Measurements from ENCODE around the gene LCE1C. TPM values are rescaled to one million over a fixed set of nuclear protein-coding genes. Genes with fewer than 3 reads are reported as not detected.
A peak's percentile ranks its signal among the peaks of the same experiment; 100 is the strongest.

The LCE1C gene
- total and polyA plus RNA-seq, 11 donors = not detected

- DNase-seq (no peak), ATAC-seq (no peak)
- intact Hi-C loops (cut with DNase I) = no loop called here
- no peaks in the 10 kb centered on the region for H3K4me1 ChIP-seq
- TF ChIP-seq POLR2A (IDR thresholded peaks at IDR 0.05) (no peak), CTCF (IDR thresholded peaks at IDR 0.05) (no peak)
- WGBS, 4 donors = 69 to 82% (median 78%) methylated on average over 2 of the region's 2 CpGs
- H3K4me3 ChIP-seq = no peak within 1 kb of the TSS
- H3K36me3 ChIP-seq = no peaks in the 10 kb centered on the region
- H3K27me3 ChIP-seq = peaks cover 0 to 16% (median 0%) of the 10 kb centered on the region in 9 donors
- no peaks in the 10 kb centered on the region for H3K9me3 ChIP-seq
- no peak within 1 kb of the TSS for H3K27ac ChIP-seq
Observed at GRCh38 chr1:152827173-152827572, 20.7 kb upstream of the LCE1C start, which contains the start of gene LCE1A. Gene LCE1A, plus strand, starts transcription at chr1:152827473. Its CDS starts 0 bp downstream, at chr1:152827473.

GRCh38 chr1:152824964-152825363, 18.5 kb upstream of the LCE1C start:
- no peaks in the 10 kb centered on the region for H3K36me3 ChIP-seq
- no peak for TF ChIP-seq CTCF (IDR thresholded peaks at IDR 0.05)
- TF ChIP-seq POLR2A (IDR thresholded peaks at IDR 0.05) = no peak
- peaks cover 0 to 9% (median 0%) of the 10 kb centered on the region in 9 donors for H3K27me3 ChIP-seq
- DNase-seq (no peak), ATAC-seq (no peak)
- no peak overlapping the region for H3K27ac ChIP-seq
- no peaks in the 10 kb centered on the region for H3K9me3 ChIP-seq
- H3K4me3 ChIP-seq = no peak overlapping the region
- H3K4me1 ChIP-seq = no peaks in the 10 kb centered on the region
- intact Hi-C loops (cut with DNase I) = no loop called here

- H3K27me3 ChIP-seq = peaks cover 0 to 6% (median 0%) of the 10 kb centered on the region in 9 donors
- H3K4me1 ChIP-seq = no peaks in the 10 kb centered on the region
- 28 to 34% (median 30%) methylated on average over 5 of the region's 5 CpGs for WGBS, 4 donors
- no peaks in the 10 kb centered on the region for H3K9me3 ChIP-seq
- DNase-seq (no peak), ATAC-seq (no peak)
- no peaks in the 10 kb centered on the region for H3K36me3 ChIP-seq
- no peak overlapping the region for H3K4me3 ChIP-seq
- intact Hi-C loops (cut with DNase I) = no loop called here
- H3K27ac ChIP-seq = no peak overlapping the region
- TF ChIP-seq CTCF (IDR thresholded peaks at IDR 0.05) = peak in 1 of 12 donors; percentile 30
- TF ChIP-seq POLR2A (IDR thresholded peaks at IDR 0.05) = no peak
Observed at GRCh38 chr1:152823294-152823693, 16.8 kb upstream of the LCE1C start.

GRCh38 chr1:152817309-152817708, 10.9 kb upstream of the LCE1C start:
- H3K27me3 ChIP-seq = peaks cover 0 to 5% (median 0%) of the 10 kb centered on the region in 9 donors

GRCh38 chr1:152811671-152812070, 5.2 kb upstream of the LCE1C start, which contains the start of gene LCE1B:
Gene LCE1B, plus strand, starts transcription at chr1:152811971. Its CDS starts 476 bp downstream, at chr1:152812447.
- H3K9me3 ChIP-seq = peaks cover 0 to 4% (median 0%) of the 10 kb centered on the region in 12 donors
- no peak for ATAC-seq
- no peaks in the 10 kb centered on the region for H3K36me3 ChIP-seq
- no peaks in the 10 kb centered on the region for H3K4me1 ChIP-seq
- TF ChIP-seq CTCF (IDR thresholded peaks at IDR 0.05) (no peak), POLR2A (IDR thresholded peaks at IDR 0.05) (no peak)
- no peak for DNase-seq
- peaks cover 0 to 11% (median 0%) of the 10 kb centered on the region in 9 donors for H3K27me3 ChIP-seq
- no peak within 1 kb of the TSS for H3K27ac ChIP-seq
- intact Hi-C loops (cut with DNase I) = no loop called here
- WGBS, 4 donors = 65 to 97% (median 90%) methylated on average over 2 of the region's 2 CpGs
- no peak within 1 kb of the TSS for H3K4me3 ChIP-seq

More at GRCh38 chr1:152817309-152817708, 10.9 kb upstream of the LCE1C start:
- H3K36me3 ChIP-seq = no peaks in the 10 kb centered on the region
- no peak overlapping the region for H3K4me3 ChIP-seq
- DNase-seq (no peak), ATAC-seq (no peak)
- TF ChIP-seq POLR2A (IDR thresholded peaks at IDR 0.05) = no peak
- H3K9me3 ChIP-seq = no peaks in the 10 kb centered on the region
- no peak overlapping the region for H3K27ac ChIP-seq
- H3K4me1 ChIP-seq = no peaks in the 10 kb centered on the region
- 74 to 79% (median 77%) methylated on average over 6 of the region's 6 CpGs for WGBS, 4 donors
- intact Hi-C loops (cut with DNase I) = no loop called here
